GM04504 (cell line): ENCODE measurements around the gene MXRA7.
"Not testable (repeated sequence)": the region's sequence is repeated elsewhere in the genome, so short reads cannot be mapped to it uniquely, and the experiment has no call there.

Source experiments
- DNase-seq: peaks from one replicate; pipeline ENCODE4 v3.0.0-alpha.2; 2012; ENCODE audit warnings: low read depth

Gene MXRA7, protein sequence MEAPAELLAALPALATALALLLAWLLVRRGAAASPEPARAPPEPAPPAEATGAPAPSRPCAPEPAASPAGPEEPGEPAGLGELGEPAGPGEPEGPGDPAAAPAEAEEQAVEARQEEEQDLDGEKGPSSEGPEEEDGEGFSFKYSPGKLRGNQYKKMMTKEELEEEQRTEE

DNA sequence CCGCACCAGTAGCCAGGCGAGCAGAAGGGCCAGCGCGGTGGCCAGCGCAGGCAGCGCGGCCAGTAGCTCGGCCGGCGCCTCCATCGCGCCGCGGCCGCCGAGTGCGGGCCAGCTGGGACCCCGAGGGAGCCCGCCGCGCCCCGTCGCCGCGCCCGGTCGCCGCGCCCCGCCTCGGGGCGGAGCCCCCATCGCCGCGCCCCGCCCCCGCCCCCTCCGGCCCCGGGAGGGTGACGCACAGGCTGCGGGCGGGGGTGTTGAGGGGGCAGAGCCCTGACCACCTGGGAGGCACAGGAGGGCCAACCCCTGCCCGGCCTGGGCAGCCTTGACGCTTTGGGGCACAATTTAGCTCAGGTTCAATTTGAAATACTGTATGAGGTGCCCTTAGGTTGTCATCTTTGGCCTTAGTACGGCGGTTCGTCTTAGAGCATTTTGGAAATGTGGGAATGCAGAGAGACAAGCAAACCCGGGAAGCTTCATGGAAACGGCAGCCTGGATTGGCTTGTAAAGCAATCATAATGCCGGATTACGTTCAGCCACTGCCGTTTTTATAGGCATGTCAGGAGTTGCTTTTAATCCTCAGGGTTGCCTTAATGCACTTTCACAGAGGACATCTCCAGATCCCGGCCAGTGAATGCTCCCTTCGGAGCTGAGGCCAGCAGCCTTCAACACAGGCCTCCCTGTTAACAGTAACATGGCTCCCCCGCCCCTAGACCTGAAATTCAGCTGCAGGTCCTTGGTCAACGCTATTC is at the start of gene MXRA7:
Gene MXRA7, minus strand, starts transcription at position 103 of the 749 bp plus-strand sequence. Its CDS starts 19 bp downstream, at position 84.
- no peak for DNase-seq

DNA sequence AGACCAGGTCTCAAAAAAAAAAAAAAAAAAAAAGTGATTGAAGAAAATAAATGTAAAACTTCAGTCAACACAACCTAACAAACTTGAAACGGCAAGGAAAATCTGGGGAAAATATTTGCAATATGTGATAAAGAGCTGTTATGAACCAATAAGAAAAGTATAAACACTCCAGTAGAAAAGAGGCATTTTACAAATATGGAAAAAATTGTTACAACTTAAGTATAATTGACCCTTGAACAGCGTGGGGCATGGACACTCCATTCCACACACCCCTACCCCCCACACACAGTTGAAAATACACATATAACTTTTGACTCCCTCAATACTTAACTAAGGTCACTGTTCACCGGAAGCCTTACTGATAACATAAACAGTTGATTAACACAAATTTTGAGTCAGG is 47.8 kb upstream of the MXRA7 start:
- no peak for DNase-seq

DNA sequence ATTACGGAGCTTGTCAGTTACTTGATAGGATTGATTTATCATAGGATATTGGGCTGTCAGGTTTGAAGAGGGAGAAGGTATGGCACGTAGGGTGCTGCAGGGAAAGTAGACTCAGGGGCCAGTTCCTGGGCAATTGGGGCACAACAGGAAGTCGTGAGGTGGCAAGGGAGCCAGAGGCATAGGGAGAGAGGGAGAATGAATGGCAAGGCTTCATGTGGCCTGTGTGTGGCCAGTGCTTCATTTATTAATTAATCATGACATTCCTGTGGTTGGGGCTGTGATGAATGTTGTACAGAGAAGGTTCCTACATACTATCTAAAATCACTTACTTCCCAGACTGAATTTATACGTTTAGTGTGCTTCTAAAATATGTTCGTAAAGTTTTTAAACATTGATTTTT is 46.5 kb upstream of the MXRA7 start:
- DNase-seq, result no peak

DNA sequence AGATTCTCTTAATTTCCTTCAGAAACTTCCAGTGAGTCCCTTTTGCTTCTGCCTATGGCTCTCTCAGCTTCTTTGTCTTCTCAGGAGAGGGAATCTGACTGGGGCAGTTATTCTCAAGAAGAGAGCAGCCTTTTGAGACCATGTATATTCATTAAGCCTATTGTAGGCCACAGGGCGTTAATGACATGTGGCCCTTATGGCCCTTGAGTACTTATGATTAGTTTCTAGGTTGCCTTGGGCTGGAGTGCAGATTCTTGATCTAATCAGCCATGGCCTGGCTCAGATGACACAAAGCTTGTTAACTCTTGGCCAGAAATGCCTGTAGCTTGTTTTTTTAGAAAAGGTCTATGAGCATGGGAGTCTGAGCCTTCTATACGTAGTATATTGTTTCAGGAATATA is 44.5 kb upstream of the MXRA7 start:
- DNase-seq, result no peak

DNA sequence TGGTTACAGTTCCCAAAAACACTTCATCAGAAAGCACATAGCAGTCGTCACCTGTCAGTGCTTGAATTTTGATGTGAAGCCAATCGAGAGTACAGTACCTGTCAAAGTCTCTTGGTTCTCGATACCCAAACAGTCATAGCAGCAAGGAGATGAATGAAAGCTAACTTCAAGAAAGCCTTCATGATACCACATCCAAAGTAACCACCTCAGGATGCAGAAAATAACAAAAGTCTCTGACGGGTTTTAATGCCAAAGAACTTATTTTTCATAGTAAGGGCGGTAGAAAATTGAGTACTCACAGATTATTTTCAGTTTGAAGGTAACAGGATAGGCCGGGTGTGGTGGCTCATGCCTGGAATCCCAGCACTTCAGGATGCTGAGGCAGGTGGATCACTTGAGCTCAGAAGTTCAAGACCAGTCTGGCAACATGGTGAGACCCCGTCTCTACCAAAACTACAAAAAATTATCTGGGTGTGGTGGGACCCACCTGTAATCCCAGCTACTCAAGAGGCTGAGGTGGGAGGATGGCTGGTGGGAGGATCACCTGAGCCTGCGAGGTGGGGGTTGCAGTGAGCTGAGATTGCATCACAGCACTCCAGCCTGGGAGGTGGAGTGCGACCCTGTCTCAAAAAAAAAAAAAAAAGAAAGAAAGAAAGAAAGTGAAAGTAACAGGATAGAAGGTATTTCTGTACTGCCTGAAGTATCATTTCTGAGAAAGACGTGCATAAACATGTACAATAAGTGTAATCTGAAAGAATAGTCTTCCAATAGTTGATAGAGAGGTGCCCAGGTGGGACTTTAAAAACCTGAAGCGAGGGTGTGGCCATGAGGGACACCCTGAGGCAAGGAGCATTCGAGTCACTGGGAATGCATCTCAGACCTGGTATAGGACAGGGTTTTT is 42.5 kb upstream of the MXRA7 start:
- DNase-seq, result no peak

DNA sequence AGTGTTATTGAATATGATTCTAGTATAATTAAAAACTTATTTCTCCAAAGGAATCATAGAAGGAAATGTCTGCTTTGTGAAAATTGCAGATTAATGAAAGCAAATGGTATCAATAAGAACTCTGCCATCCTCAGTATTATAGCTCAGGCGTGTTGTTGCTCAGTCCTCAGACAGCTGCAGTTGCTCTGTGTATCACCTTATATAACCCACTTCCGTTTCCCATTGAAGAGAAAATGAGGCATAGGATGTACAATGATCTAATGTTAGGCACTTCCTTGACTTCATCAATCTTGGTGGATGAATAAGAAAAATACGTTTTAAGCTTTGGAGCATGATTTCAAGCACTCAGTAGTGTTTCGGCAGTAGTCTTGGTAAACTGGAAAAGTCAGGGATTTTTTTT is 41.2 kb upstream of the MXRA7 start:
- no peak for DNase-seq

DNA sequence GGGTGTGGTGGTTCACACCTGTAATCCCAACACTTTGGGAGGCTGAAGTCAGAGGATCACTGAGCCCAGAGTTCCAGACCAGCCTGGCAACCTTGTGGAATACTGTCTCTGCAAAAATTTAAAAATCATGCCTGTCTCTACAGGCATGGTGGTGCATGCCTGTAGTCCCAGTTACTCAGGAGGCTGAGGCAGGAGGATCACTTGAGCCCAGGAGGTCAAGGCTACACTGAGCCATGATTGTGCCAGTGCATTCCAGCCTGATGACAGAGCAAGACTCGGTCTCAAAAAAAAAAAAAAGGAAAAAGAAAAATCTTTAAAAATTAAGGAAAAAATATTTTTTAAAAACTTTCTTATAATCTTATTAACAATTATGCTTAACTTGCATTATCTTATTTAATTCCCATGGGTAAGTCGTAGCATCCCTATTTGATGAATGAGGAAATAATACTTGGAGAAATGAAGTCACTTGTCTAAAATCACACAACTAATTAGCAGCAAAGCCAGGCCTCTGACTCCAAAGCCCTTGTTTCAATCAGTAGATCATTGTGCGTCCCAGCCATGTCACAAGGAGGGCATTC is 40.7 kb upstream of the MXRA7 start:
- DNase-seq, result no peak

DNA sequence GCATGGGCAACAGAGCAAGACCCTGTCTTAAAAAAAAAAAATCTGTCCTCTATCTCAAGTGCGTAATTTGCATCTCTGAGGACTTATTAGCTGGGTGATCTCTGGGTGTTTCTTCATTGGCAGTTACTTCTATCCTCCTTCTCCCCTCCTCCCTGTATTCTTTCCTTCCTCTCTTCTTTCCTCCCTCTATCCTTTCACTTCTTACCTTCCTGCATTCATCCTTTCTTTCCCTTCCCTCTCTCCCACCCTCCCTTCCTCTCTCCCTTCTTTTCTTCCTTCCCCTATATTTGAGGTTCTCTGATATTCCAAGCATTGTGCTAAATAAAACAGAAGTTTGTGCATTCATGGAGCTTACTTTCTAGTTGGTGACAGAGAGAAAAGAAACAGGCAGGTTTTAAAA is 37.9 kb upstream of the MXRA7 start:
- DNase-seq, result no peak

DNA sequence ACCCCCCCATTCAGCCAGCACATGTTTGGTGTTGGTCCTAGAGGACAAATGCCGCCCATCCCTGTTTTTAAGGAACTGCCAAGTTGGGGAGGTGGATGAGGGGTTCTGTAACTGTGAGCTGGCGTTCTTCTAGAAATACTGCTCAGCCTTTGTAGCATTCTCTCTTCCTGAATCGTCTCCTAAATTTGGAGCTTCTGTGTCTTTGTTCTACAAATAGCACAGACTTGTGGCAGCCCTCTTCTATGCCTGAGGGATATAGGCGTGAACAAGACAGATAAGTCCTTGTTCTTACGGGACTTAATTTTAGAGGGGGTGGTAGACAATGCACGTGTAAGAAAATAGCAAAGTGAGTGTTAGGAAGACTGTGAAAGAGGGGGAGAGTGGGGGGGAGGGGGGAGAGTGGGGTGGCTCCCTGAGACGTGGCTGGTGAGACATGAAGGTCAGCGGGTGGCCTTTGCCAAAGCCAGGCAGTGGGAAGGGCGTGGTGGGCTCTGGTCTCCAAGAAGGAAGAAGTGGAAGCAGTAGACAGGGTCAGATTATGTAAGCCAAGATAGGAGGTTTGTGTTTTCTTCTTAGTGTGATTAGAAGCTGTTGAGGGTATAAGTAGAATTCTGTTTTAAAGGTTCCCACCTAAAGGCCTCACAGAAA is 37.1 kb upstream of the MXRA7 start:
- DNase-seq, result no peak

DNA sequence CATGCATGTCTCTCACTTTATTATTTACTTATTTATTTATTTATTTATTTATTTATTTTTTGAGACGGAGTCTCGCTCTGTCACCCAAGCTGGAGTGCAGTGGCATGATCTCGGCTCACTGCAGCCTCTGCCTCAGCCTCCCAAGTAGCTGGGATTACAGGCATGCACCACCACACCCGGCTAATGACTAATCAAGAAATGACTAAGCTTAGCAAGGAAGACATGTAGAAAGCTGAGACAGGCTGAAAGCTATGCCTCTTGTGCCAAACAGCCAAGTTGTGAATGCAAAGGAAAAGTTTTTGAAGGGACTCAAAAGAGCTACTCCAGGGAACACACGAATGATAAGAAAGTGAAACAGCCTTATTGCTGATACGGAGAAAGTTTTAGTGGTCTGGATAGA is 35.0 kb upstream of the MXRA7 start:
- not testable (repeated sequence) for DNase-seq

DNA sequence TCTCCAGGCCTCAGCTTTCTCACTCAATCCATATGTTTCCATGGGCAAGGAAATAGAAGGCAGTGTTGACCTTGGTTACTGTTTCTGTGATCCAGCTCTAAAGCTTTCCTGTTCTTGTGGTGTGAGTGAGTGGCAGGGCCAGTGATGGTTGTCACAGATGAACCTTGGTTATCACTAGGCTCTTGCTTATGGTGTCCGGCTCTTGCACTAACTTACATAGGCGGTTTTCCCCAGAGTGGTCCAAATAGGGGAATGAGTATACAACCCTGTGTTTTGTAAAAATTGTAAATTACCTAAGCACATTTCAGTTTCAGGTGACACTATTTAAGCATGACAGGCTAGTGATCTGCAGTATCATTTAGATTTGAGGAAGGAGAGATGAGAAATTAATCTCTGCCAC is 34.0 kb upstream of the MXRA7 start:
- no peak for DNase-seq

DNA sequence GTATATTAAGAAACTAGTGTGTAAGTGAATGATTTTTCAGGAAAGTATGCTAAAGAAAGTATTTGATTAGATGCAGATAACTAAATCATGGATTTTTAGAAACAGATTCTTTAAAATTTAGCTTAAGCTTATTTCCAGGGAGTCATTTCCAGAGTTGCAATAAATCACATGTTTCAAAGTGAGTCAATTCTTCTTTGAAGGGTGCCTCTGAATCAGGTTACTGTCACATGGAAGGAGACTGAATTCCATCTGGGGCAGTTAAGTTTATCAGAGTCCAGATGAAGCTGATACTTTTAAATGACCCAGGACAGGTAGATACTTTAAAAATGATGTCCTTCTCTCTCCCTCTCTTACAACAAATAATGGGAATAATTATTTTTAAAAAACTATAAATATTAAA is 32.2 kb upstream of the MXRA7 start:
- no peak for DNase-seq

DNA sequence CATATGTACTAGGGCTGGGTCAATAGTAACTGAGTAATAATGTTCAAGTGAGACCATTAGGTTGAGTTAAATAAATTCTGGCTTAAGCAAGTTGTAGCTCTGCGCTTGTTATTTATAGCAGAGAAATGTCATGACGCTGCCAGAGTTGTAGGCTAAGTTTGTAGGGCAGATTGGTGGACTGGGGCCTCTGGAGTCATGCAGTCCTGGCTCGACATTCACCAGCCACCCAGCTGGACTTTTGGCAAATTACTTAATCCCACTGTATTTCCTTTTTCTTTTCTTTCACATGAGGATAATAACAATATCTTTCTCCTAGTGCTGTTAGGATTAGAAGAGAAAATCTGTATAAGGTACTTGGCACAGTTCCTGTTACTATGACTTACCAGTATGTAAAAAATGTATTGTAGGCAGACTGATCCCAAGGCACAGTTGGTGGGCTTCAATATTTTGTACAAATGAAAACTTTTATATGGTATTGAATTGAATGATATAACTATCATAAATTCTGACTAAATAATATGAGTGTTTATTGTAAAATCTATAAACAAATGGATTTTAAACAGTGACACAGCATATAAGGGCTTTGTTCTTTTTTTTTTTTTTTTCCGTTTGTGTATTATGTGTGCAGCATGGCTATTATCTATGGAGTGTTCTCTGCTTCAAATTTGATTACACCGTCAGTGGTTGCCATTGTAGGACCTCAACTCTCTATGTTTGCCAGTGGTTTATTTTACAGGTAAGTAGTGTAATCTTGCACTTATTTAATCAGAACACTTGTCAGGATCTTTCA is 29.8 kb upstream of the MXRA7 start:
- no peak for DNase-seq

DNA sequence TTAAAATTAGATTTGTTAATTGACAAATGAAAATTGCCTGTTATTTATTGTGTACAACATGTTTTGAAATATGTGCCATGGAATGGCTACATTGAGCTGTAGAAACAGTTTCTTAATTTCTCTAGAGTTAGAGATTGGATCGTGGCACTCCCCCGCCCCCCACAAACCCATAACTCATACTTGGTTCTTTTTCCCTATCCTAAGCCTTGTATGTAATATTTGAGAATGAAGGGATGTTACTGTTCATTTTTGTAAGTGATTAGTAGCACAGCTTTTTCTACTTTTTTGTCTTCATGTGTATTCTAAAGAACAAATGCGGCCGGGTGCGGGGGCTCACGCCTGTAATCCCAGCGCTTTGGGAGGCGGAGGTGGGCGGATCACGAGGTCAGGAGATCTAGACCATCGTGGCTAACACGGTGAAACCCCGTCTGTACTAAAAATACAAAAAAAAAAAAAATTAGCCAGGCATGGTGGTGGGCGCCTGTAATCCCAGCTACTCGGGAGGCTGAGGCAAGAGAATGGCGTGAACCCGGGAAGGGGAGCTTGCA is 28.9 kb upstream of the MXRA7 start:
- DNase-seq, result not testable (repeated sequence)

DNA sequence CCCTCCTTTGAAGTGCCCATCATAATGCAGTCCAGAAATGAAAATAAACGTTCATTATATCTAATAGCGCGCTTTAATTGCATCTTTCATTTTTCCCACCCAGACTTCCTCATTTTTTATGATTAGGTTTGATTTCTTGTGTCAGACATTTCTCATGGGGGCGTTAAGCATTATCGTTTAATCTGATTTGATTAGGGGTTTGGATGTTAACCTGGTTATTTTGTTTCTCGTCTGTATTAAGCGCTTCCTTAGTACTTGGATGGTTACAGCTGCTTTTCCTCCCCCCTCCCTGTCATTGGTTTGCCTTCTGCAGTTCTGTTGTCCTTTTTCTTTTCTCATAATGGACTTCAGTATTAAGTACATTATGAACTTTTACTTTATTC is 27.7 kb upstream of the MXRA7 start:
- no peak for DNase-seq

DNA sequence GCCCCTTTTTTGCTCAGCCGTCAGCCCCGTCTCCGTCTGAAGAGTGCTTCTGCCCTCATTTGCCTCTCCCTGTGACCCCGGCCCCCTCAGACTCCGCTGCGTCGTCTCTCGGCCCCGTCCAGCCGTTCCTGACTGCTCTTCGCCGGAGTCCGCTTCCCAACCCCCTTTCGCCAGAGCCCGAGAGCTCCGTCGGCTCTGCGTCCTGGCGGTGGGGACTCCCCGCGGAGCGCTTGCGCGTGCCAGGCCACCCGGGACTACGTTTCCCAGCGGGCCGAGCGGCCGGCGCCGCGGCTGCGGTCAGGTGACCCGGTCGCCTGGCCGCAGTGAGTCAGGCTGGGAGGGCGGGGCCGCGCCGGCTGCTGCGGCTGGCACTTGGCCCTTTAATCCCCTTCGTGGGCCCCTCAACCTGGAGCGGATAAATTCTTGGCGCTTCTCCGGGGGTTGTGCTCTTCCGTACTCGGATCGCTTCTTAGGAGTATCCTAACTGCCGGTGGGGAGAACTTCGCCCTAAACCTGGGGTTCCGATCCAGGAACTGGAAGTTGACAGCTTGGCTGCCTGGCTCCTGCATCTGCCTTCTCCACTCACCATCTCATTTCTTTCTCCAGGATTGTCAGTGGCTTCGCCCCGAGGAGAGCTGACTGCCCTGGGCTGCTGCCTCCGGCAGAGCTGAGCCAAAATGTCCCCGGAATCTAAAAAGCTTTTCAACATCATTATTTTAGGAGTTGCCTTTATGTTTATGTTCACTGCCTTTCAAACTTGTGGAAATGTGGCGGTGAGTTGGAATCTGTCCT is 27.1 kb upstream of the MXRA7 start, which contains the start of gene MFSD11:
Gene MFSD11, plus strand, starts transcription at position 444 of the 792 bp plus-strand sequence. Its CDS starts 234 bp downstream, at position 678.
- peak; percentile 88 for DNase-seq

DNA sequence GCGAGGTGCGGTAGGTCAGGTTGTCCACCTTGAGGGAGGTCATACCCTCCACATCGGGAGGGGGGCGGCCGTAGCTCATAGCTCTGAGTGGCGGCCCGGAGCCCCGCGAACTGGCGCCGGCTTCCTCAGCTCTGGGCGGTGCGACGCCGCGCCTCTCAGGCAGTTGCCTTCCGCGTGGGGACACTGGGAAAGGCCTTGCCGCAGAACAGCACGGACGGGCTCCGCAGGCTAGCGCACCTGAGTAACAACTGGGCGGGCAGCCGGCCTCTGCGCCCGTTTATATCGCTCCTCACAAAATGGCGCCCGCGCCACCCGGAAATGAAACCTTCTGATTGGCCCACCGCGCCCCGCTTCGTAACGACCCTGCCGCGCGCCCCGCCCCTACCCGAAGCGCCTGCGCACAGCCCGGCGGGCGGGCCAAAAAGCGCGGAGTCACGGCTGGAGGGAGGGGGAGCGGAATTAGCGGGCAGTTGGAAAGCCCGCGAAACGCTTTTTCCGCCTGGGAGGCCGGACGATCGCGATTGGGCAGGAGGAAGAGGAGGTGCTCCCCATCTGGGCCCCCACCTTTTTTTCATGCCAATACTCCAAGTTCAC is 26.4 kb upstream of the MXRA7 start, which contains the start of gene SRSF2:
Gene SRSF2, minus strand, starts transcription at position 250 of the 594 bp plus-strand sequence. Its CDS starts 171 bp downstream, at position 79.
- peak; percentile 97 for DNase-seq

DNA sequence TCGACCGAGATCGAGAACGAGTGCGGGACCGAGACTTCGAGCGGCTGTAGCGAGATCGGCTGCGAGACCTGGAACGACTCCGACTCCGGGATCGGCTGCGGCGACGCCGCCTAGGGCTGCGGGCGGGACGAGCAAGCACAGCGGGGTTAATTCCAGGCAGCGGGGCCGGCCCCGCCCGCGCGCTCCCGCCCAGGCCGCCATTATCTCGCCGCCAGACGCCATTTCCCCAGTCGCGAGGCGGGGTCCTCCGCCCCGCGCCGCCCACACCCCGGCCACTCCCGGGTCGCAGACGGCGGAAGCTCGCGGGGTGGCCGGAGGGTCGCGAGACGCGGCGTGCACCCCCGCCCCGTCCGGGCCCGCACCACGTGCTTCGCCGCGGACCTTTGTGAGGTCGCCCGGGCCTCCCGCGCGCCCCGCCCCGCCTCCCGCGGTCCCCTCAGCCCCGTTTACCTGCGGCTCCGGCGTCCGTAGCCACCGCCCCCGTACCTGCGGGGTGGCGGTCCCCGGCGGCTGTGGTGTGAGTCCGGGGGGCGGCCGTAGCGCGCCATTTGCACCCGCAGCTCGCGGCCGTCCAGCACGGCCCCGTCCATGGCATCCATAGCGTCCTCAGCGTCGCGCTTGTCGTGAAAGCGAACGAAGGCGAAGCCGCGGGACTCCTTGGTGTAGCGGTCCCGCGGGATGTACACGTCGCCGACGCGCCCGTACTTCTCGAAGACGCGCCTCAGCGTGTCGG is 25.8 kb upstream of the MXRA7 start:
- DNase-seq, result no peak
